A549 (cell line): ENCODE measurements around the gene ZNF398. TPM values are rescaled to one million over a fixed set of nuclear protein-coding genes. Genes with fewer than 3 reads are reported as not detected.
A peak's percentile ranks its signal among the peaks of the same experiment; 100 is the strongest.

ENCODE experiments used
- ATAC-seq, 2 experiments: fragments of 200-7000 bp in 1 of 2; fragments of >200 bp in 1 of 2; cut with Nextera tagmentation in 1 of 2; cut with Tn5 transposase in 1 of 2; 3 replicates each; pipeline versions ENCODE4 v1.8.0 to v1.9.1; 2018 to 2020; ENCODE audit warnings: mild to moderate bottlenecking in 1 of 2, moderate library complexity in 1 of 2
- CTCF ChIA-PET: fragments of 300-600 bp; sonication (Branson Sonifier 250); formaldehyde crosslinking; extraction: SDS; loops from one replicate; lab custom pipeline; 2021; ENCODE audit warnings: antibody characterized with exemption, inconsistent platforms; lab: Yijun Ruan, JAX
- POLR2A ChIA-PET: fragments of 350-600 bp; formaldehyde crosslinking; extraction: SDS; loops from one replicate; lab custom pipeline; 2021; ENCODE audit warnings: antibody characterized with exemption, inconsistent platforms; lab: Yijun Ruan, JAX
- DNase-seq, 2 experiments: peaks; one replicate each; pipeline versions ENCODE4 v3.0.0 to v3.0.0-alpha.2; 2011 to 2016; ENCODE audit warnings: low read depth in 1 of 2, low spot score in 1 of 2
- FAIRE-seq: peaks from 2 replicates; lab custom pipeline; 2011; peaks lifted over from hg19 to GRCh38; lab: Jason Lieb, UNC
- H3K27ac ChIP-seq, 2 experiments: fragments of >200 bp; sonication (Bioruptor Twin); formaldehyde crosslinking; 3 replicates each; pipeline ENCODE4 v1.5.1; 2016 to 2017
- H3K4me1 ChIP-seq: fragments of >200 bp; sonication (Bioruptor Twin); formaldehyde crosslinking; 3 replicates; pipeline ENCODE4 v1.6.1; 2016
- H3K4me2 ChIP-seq: fragments of >200 bp; sonication (Bioruptor Twin); formaldehyde crosslinking; 3 replicates; pipeline ENCODE4 v1.6.1; 2016
- H3K4me3 ChIP-seq: fragments of >200 bp; sonication (Bioruptor Twin); formaldehyde crosslinking; 3 replicates; pipeline ENCODE4 v1.5.1; 2016
- H3K9me3 ChIP-seq: fragments of >200 bp; sonication (Bioruptor Twin); formaldehyde crosslinking; 3 replicates; pipeline ENCODE4 v1.6.1; 2016
- BCL3 ChIP-seq: fragments of >200 bp; sonication (Bioruptor Twin); formaldehyde crosslinking; IDR thresholded peaks from 3 replicates; pipeline ENCODE4 v1.6.1; 2016
- BHLHE40 ChIP-seq: IDR thresholded peaks from 2 replicates; pipeline ENCODE4 v1.6.1; 2012; ENCODE audit warnings: low read depth, low read length, inconsistent platforms
- CBX2 ChIP-seq: fragments of 200-600 bp; sonication (generic); IDR thresholded peaks from 2 replicates; pipeline ENCODE4 v1.6.1; 2016; ENCODE audit warnings: low read depth, mild to moderate bottlenecking, borderline replicate concordance
- CBX8 ChIP-seq: fragments of 200-600 bp; sonication (generic); IDR thresholded peaks from 2 replicates; pipeline ENCODE4 v1.6.1; 2016
- CHD2 ChIP-seq: fragments of 150-350 bp; IDR thresholded peaks from 2 replicates; pipeline ENCODE4 v1.6.1; 2014; ENCODE audit warnings: low read length; ENCODE audit not compliant: partially characterized antibody
- CTCF ChIP-seq: fragments of >200 bp; sonication (Bioruptor Twin); formaldehyde crosslinking; IDR thresholded peaks from 3 replicates; pipeline ENCODE4 v1.5.1; 2016
- EHF ChIP-seq: fragments of 250-450 bp; sonication (Bioruptor Pico); IDR thresholded peaks from 2 replicates; pipeline ENCODE4 v1.5.0; 2020; ENCODE audit warnings: mild to moderate bottlenecking
- ELK1 ChIP-seq: fragments of 150-350 bp; IDR thresholded peaks from 2 replicates; pipeline ENCODE4 v1.6.1; 2014; ENCODE audit warnings: low read depth, mild to moderate bottlenecking, low read length
- FOSB ChIP-seq: fragments of 250-450 bp; sonication (Bioruptor Pico); IDR thresholded peaks from 2 replicates; pipeline ENCODE4 v1.5.0; 2020; ENCODE audit warnings: mild to moderate bottlenecking, moderate library complexity
- FOXS1 ChIP-seq: fragments of 250-450 bp; sonication (Bioruptor Pico); IDR thresholded peaks from 2 replicates; pipeline ENCODE4 v1.5.0; 2020; ENCODE audit warnings: mild to moderate bottlenecking, moderate library complexity
- HDAC2 ChIP-seq: fragments of 200-600 bp; sonication (generic); IDR thresholded peaks from 2 replicates; pipeline ENCODE4 v1.6.1; 2016
- HMGXB4 ChIP-seq: fragments of 250-450 bp; sonication (Bioruptor Pico); IDR thresholded peaks from 2 replicates; pipeline ENCODE4 v1.5.0; 2021; ENCODE audit warnings: mild to moderate bottlenecking, moderate library complexity, borderline replicate concordance
- JUN ChIP-seq, 2 experiments: fragments of >200 bp; sonication (Bioruptor Twin); formaldehyde crosslinking; IDR thresholded peaks; 2 replicates in 1 of 2; 3 replicates in 1 of 2; pipeline ENCODE4 v1.6.1; 2016 to 2017
- KDM1A ChIP-seq: fragments of 200-600 bp; sonication (generic); IDR thresholded peaks from 2 replicates; pipeline ENCODE4 v1.6.1; 2016; ENCODE audit warnings: low read depth, mild to moderate bottlenecking
- KDM5A ChIP-seq: fragments of 200-600 bp; sonication (generic); IDR thresholded peaks from 2 replicates; pipeline ENCODE4 v1.6.1; 2016; ENCODE audit warnings: antibody characterized with exemption, mild to moderate bottlenecking
- MAFK ChIP-seq: fragments of 450-650 bp; IDR thresholded peaks from 2 replicates; pipeline ENCODE4 v1.6.1; 2014; ENCODE audit not compliant: partially characterized antibody
- NFE2L2 ChIP-seq: fragments of 150-350 bp; conservative IDR thresholded peaks from 2 replicates; pipeline ENCODE4 v1.6.1; 2014; ENCODE audit warnings: low read length
- NPAS2 ChIP-seq: fragments of 250-450 bp; sonication (Bioruptor Pico); IDR thresholded peaks from 2 replicates; pipeline ENCODE4 v1.8.0; 2022; ENCODE audit warnings: mild to moderate bottlenecking, moderate library complexity, borderline replicate concordance
- PBX3 ChIP-seq: IDR thresholded peaks from 2 replicates; pipeline ENCODE4 v1.6.1; 2012
- POLR2A ChIP-seq: IDR thresholded peaks from 2 replicates; pipeline ENCODE4 v1.6.1; 2012; ENCODE audit warnings: mild to moderate bottlenecking, low read length
- RFX5 ChIP-seq: fragments of 450-650 bp; IDR thresholded peaks from 2 replicates; pipeline ENCODE4 v1.7.1; 2014; ENCODE audit warnings: antibody characterized with exemption, mild to moderate bottlenecking, moderate library complexity
- RNF2 ChIP-seq: fragments of 200-600 bp; sonication (generic); IDR thresholded peaks from 2 replicates; pipeline ENCODE4 v1.6.1; 2016; ENCODE audit warnings: low read depth, mild to moderate bottlenecking, antibody characterized with exemption, moderate library complexity, borderline replicate concordance
- SREBF2 ChIP-seq: fragments of 450-650 bp; IDR thresholded peaks from 2 replicates; pipeline ENCODE4 v1.6.1; 2014; ENCODE audit warnings: mild to moderate bottlenecking, moderate library complexity
- TFCP2L1 ChIP-seq: fragments of 250-450 bp; sonication (Bioruptor Pico); IDR thresholded peaks from 2 replicates; pipeline ENCODE4 v1.5.0; 2021; ENCODE audit warnings: mild to moderate bottlenecking
- ZFP36 ChIP-seq: fragments of 450-650 bp; IDR thresholded peaks from 2 replicates; pipeline ENCODE4 v1.6.1; 2014; ENCODE audit warnings: borderline replicate concordance; ENCODE audit not compliant: partially characterized antibody
- ZSCAN20 ChIP-seq: fragments of 250-450 bp; sonication (Bioruptor Pico); IDR thresholded peaks from 2 replicates; pipeline ENCODE4 v1.8.0; 2022; ENCODE audit warnings: mild to moderate bottlenecking, moderate library complexity
- WGBS: methylation state at CpG from one replicate; pipeline ENCODE4 v1.1.6; 2017; ENCODE audit errors: missing lambda C conversion rate; 5-methylcytosine and 5-hydroxymethylcytosine counted together
- polyA plus RNA-seq, 4 experiments: library from polyadenylated mRNA; depleted of rRNA in 3 of 4; stranded (reverse); fragments of >200 nt; fragmentation: RNase III in 1 of 4; extraction: RNeasy Plus Mini Kit Qiagen cat#74134 plus additional on column Dnase treatment in 1 of 4; gene quantifications; 2 replicates in 3 of 4; 3 replicates in 1 of 4; pipeline ENCODE4 v1.2.3, GENCODE V29; 2011 to 2017

ZNF398 gene
- polyA plus RNA-seq, 2 of the 4 experiments (the other 2 are of a cell fraction) = 6.6 to 8.1 TPM

- CTCF ChIA-PET = interaction anchor here (0.5 to 3.7 kb wide), 4 partner anchors 8 to 34 kb away, joined by 3 to 15 read pairs (median 10); partner anchors contain the start of gene ZNF425
Observed at GRCh38 chr7:149099058-149099457, 48.2 kb upstream of the ZNF398 start.

GRCh38 chr7:149100821-149101220, 46.4 kb upstream of the ZNF398 start:
- H3K4me3 ChIP-seq = no peak overlapping the region
- no peaks in the 10 kb centered on the region for H3K4me1 ChIP-seq
- FAIRE-seq (no peak), ATAC-seq (no peak), DNase-seq (no peak)
- H3K9me3 ChIP-seq = no peaks in the 10 kb centered on the region
- WGBS = 68% methylated on average over 2 of the region's 2 CpGs
- no peak overlapping the region for H3K27ac ChIP-seq
- ChIA-PET POLR2A (no interaction called here), CTCF (interaction anchor here (0.7 to 1.1 kb wide), 2 partner anchors 11 to 45 kb away, joined by 3 to 4 read pairs; no protein-coding TSS in a partner anchor)
- TF ChIP-seq HDAC2 = no peak
- H3K4me2 ChIP-seq = no peak overlapping the region

More at GRCh38 chr7:149099058-149099457, 48.2 kb upstream of the ZNF398 start:
- ATAC-seq (0 out of 6 replicates have a peak, but pooled peaks of 1 of the 2 experiments have one; percentile 30), FAIRE-seq (no peak), DNase-seq (no peak)
- Histone ChIP-seq H3K4me2 (no peak overlapping the region), H3K4me1 (no peaks in the 10 kb centered on the region), H3K9me3 (no peaks in the 10 kb centered on the region), H3K27ac (no peak overlapping the region), H3K4me3 (no peak overlapping the region)
- POLR2A ChIA-PET = no interaction called here
- TF ChIP-seq KDM1A (no peak), MAFK (no peak), NFE2L2 (no peak), FOSB (CRISPR knock-in tag) (no peak), HMGXB4 (no peak), CTCF (no peak), RNF2 (no peak), JUN (IDR thresholded peaks at IDR 0.05) (no peak), PBX3 (no peak), CHD2 (no peak), POLR2A (no peak), NPAS2 (CRISPR knock-in tag) (no peak), ZFP36 (no peak)
- WGBS = 75% methylated on average over 6 of the region's 6 CpGs

- POLR2A ChIA-PET = no interaction called here
- CTCF ChIA-PET = interaction anchor here (2.5 kb wide), 1 partner anchor 37 kb away, joined by 11 read pairs; no protein-coding TSS in a partner anchor
- Histone ChIP-seq H3K9me3 (no peaks in the 10 kb centered on the region), H3K4me3 (no peak overlapping the region), H3K4me2 (no peak overlapping the region), H3K27ac (no peak overlapping the region), H3K4me1 (no peaks in the 10 kb centered on the region)
- 52% methylated on average over 1 of the region's 1 CpG for WGBS
- ATAC-seq = no peak
- no peak for DNase-seq
- FAIRE-seq = no peak
- TF ChIP-seq PBX3 (no peak), CBX8 (no peak), ZSCAN20 (no peak), FOXS1 (CRISPR knock-in tag) (no peak), KDM5A (no peak), CBX2 (no peak), RFX5 (no peak), TFCP2L1 (CRISPR knock-in tag) (no peak), EHF (CRISPR knock-in tag) (no peak), FOSB (CRISPR knock-in tag) (no peak), POLR2A (no peak), ELK1 (no peak), SREBF2 (no peak), BCL3 (no peak), BHLHE40 (no peak)
Observed at GRCh38 chr7:149102666-149103065, 44.6 kb upstream of the ZNF398 start.
